ENCODE results near the gene DOCK10.

Gene DOCK10

GRCh38 chr2:224753743-224754540 lies 288.3 kb downstream of the DOCK10 start:
- Histone ChIP-seq H3K27ac (ENCODE audit: insufficient read depth, low read length, poor library complexity, severe bottlenecking) (no peak overlapping the region), H3K9me3 (ENCODE audit: control insufficient read depth, low read length) (peaks cover 8% of the 10 kb centered on the region), H3K36me3 (ENCODE audit: control insufficient read depth, insufficient read depth, low read length) (peaks cover 7% of the 10 kb centered on the region), H3K4me3 (ENCODE audit: insufficient read depth, low read depth, low read length, poor library complexity, severe bottlenecking) (no peak overlapping the region), H3K27me3 (replicated peaks; ENCODE audit: control insufficient read depth, insufficient read depth, low read length, poor library complexity, severe bottlenecking) (no peaks in the 10 kb centered on the region), H3K4me1 (ENCODE audit: control insufficient read depth, insufficient read depth, low read length, poor library complexity, severe bottlenecking) (no peaks in the 10 kb centered on the region)
- DNase-seq = no peak

- Histone ChIP-seq H3K27me3 (replicated peaks; ENCODE audit: control insufficient read depth, insufficient read depth, low read length, poor library complexity, severe bottlenecking) (no peaks in the 10 kb centered on the region), H3K27ac (ENCODE audit: insufficient read depth, low read length, poor library complexity, severe bottlenecking) (no peak overlapping the region), H3K9me3 (ENCODE audit: control insufficient read depth, low read length) (no peaks in the 10 kb centered on the region), H3K4me3 (ENCODE audit: insufficient read depth, low read depth, low read length, poor library complexity, severe bottlenecking) (no peak overlapping the region), H3K36me3 (ENCODE audit: control insufficient read depth, insufficient read depth, low read length) (no peaks in the 10 kb centered on the region), H3K4me1 (ENCODE audit: control insufficient read depth, insufficient read depth, low read length, poor library complexity, severe bottlenecking) (no peaks in the 10 kb centered on the region)
- DNase-seq = no peak
These were observed 290.1 kb downstream of the DOCK10 start for GRCh38 chr2:224751996-224752698.

GRCh38 chr2:224749136-224749535 lies 293.1 kb downstream of the DOCK10 start:
- Histone ChIP-seq H3K4me3 (ENCODE audit: insufficient read depth, low read depth, low read length, poor library complexity, severe bottlenecking) (no peak overlapping the region), H3K27ac (ENCODE audit: insufficient read depth, low read length, poor library complexity, severe bottlenecking) (no peak overlapping the region), H3K27me3 (replicated peaks; ENCODE audit: control insufficient read depth, insufficient read depth, low read length, poor library complexity, severe bottlenecking) (no peaks in the 10 kb centered on the region), H3K36me3 (ENCODE audit: control insufficient read depth, insufficient read depth, low read length) (no peaks in the 10 kb centered on the region), H3K9me3 (ENCODE audit: control insufficient read depth, low read length) (no peaks in the 10 kb centered on the region), H3K4me1 (ENCODE audit: control insufficient read depth, insufficient read depth, low read length, poor library complexity, severe bottlenecking) (no peaks in the 10 kb centered on the region)
- no peak for DNase-seq

GRCh38 chr2:224747765-224748164 lies 294.5 kb downstream of the DOCK10 start:
- DNase-seq = no peak
- Histone ChIP-seq H3K9me3 (ENCODE audit: control insufficient read depth, low read length) (no peaks in the 10 kb centered on the region), H3K27ac (ENCODE audit: insufficient read depth, low read length, poor library complexity, severe bottlenecking) (no peak overlapping the region), H3K36me3 (ENCODE audit: control insufficient read depth, insufficient read depth, low read length) (no peaks in the 10 kb centered on the region), H3K4me1 (ENCODE audit: control insufficient read depth, insufficient read depth, low read length, poor library complexity, severe bottlenecking) (no peaks in the 10 kb centered on the region), H3K27me3 (replicated peaks; ENCODE audit: control insufficient read depth, insufficient read depth, low read length, poor library complexity, severe bottlenecking) (no peaks in the 10 kb centered on the region), H3K4me3 (ENCODE audit: insufficient read depth, low read depth, low read length, poor library complexity, severe bottlenecking) (no peak overlapping the region)

- Histone ChIP-seq H3K4me1 (ENCODE audit: control insufficient read depth, insufficient read depth, low read length, poor library complexity, severe bottlenecking) (no peaks in the 10 kb centered on the region), H3K27ac (ENCODE audit: insufficient read depth, low read length, poor library complexity, severe bottlenecking) (no peak overlapping the region), H3K9me3 (ENCODE audit: control insufficient read depth, low read length) (peaks cover 5% of the 10 kb centered on the region), H3K4me3 (ENCODE audit: insufficient read depth, low read depth, low read length, poor library complexity, severe bottlenecking) (no peak overlapping the region), H3K27me3 (replicated peaks; ENCODE audit: control insufficient read depth, insufficient read depth, low read length, poor library complexity, severe bottlenecking) (no peaks in the 10 kb centered on the region), H3K36me3 (ENCODE audit: control insufficient read depth, insufficient read depth, low read length) (no peaks in the 10 kb centered on the region)
- DNase-seq = no peak
These were observed 306.0 kb downstream of the DOCK10 start for GRCh38 chr2:224736227-224736626.

GRCh38 chr2:224734949-224735348 lies 307.3 kb downstream of the DOCK10 start:
- DNase-seq = no peak
- peaks cover 5% of the 10 kb centered on the region for H3K9me3 ChIP-seq (ENCODE audit: control insufficient read depth, low read length)

GRCh38 chr2:224731665-224732064 lies 310.6 kb downstream of the DOCK10 start:
- no peaks in the 10 kb centered on the region for H3K27me3 ChIP-seq (replicated peaks; ENCODE audit: control insufficient read depth, insufficient read depth, low read length, poor library complexity, severe bottlenecking)
- no peak for DNase-seq
- no peak overlapping the region for H3K27ac ChIP-seq (ENCODE audit: insufficient read depth, low read length, poor library complexity, severe bottlenecking)
- no peaks in the 10 kb centered on the region for H3K36me3 ChIP-seq (ENCODE audit: control insufficient read depth, insufficient read depth, low read length)
- no peak overlapping the region for H3K4me3 ChIP-seq (ENCODE audit: insufficient read depth, low read depth, low read length, poor library complexity, severe bottlenecking)
- no peaks in the 10 kb centered on the region for H3K4me1 ChIP-seq (ENCODE audit: control insufficient read depth, insufficient read depth, low read length, poor library complexity, severe bottlenecking)
- peaks cover 5% of the 10 kb centered on the region for H3K9me3 ChIP-seq (ENCODE audit: control insufficient read depth, low read length)

More at GRCh38 chr2:224734949-224735348, 307.3 kb downstream of the DOCK10 start:
- no peak overlapping the region for H3K27ac ChIP-seq (ENCODE audit: insufficient read depth, low read length, poor library complexity, severe bottlenecking)
- no peaks in the 10 kb centered on the region for H3K27me3 ChIP-seq (replicated peaks; ENCODE audit: control insufficient read depth, insufficient read depth, low read length, poor library complexity, severe bottlenecking)
- H3K36me3 ChIP-seq (ENCODE audit: control insufficient read depth, insufficient read depth, low read length) = no peaks in the 10 kb centered on the region
- no peaks in the 10 kb centered on the region for H3K4me1 ChIP-seq (ENCODE audit: control insufficient read depth, insufficient read depth, low read length, poor library complexity, severe bottlenecking)
- no peak overlapping the region for H3K4me3 ChIP-seq (ENCODE audit: insufficient read depth, low read depth, low read length, poor library complexity, severe bottlenecking)

- DNase-seq = no peak
- Histone ChIP-seq H3K27me3 (replicated peaks; ENCODE audit: control insufficient read depth, insufficient read depth, low read length, poor library complexity, severe bottlenecking) (no peaks in the 10 kb centered on the region), H3K4me1 (ENCODE audit: control insufficient read depth, insufficient read depth, low read length, poor library complexity, severe bottlenecking) (no peaks in the 10 kb centered on the region), H3K4me3 (ENCODE audit: insufficient read depth, low read depth, low read length, poor library complexity, severe bottlenecking) (no peak overlapping the region), H3K36me3 (ENCODE audit: control insufficient read depth, insufficient read depth, low read length) (no peaks in the 10 kb centered on the region), H3K9me3 (ENCODE audit: control insufficient read depth, low read length) (no peaks in the 10 kb centered on the region), H3K27ac (ENCODE audit: insufficient read depth, low read length, poor library complexity, severe bottlenecking) (no peak overlapping the region)
These were observed 312.8 kb downstream of the DOCK10 start for GRCh38 chr2:224729435-224729834.

- Histone ChIP-seq H3K36me3 (ENCODE audit: control insufficient read depth, insufficient read depth, low read length) (no peaks in the 10 kb centered on the region), H3K4me1 (ENCODE audit: control insufficient read depth, insufficient read depth, low read length, poor library complexity, severe bottlenecking) (no peaks in the 10 kb centered on the region), H3K27ac (ENCODE audit: insufficient read depth, low read length, poor library complexity, severe bottlenecking) (no peak overlapping the region), H3K4me3 (ENCODE audit: insufficient read depth, low read depth, low read length, poor library complexity, severe bottlenecking) (no peak overlapping the region), H3K9me3 (ENCODE audit: control insufficient read depth, low read length) (no peaks in the 10 kb centered on the region), H3K27me3 (replicated peaks; ENCODE audit: control insufficient read depth, insufficient read depth, low read length, poor library complexity, severe bottlenecking) (no peaks in the 10 kb centered on the region)
- DNase-seq = no peak
These were observed 317.9 kb downstream of the DOCK10 start for GRCh38 chr2:224724331-224724730.

GRCh38 chr2:224723586-224724217 lies 318.6 kb downstream of the DOCK10 start:
- Histone ChIP-seq H3K4me3 (ENCODE audit: insufficient read depth, low read depth, low read length, poor library complexity, severe bottlenecking) (no peak overlapping the region), H3K36me3 (ENCODE audit: control insufficient read depth, insufficient read depth, low read length) (no peaks in the 10 kb centered on the region), H3K27ac (ENCODE audit: insufficient read depth, low read length, poor library complexity, severe bottlenecking) (no peak overlapping the region), H3K27me3 (replicated peaks; ENCODE audit: control insufficient read depth, insufficient read depth, low read length, poor library complexity, severe bottlenecking) (no peaks in the 10 kb centered on the region), H3K4me1 (ENCODE audit: control insufficient read depth, insufficient read depth, low read length, poor library complexity, severe bottlenecking) (no peaks in the 10 kb centered on the region), H3K9me3 (ENCODE audit: control insufficient read depth, low read length) (no peaks in the 10 kb centered on the region)
- DNase-seq = no peak
